ENCODE results near the gene PLXDC2.
"Not testable (repeated sequence)": the region's sequence is repeated elsewhere in the genome, so short reads cannot be mapped to it uniquely, and the experiment has no call there.

PLXDC2 gene

DNA sequence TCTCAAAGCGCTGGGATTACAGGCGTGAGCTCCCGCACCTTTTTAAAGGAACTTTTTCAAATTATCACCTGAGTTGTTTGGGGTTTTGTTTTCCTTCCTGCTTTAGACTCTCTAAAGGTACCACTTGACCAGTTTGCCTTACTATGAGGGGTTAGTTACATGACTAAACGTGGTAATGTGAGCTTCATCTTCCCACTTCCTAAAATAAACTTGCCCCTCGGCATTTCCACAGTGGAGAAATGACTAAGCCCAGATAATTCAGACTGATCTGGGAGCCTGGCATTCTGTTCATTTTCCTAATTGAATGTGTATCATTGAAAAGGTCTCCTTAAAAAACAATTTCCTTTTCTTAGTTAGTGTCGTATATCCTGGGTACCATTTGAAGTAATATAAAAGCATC, 163.4 kb downstream of the PLXDC2 start:
- DNase-seq (ENCODE audit: low read depth) = no peak

GRCh38 chr10:19983880-19984565, 167.8 kb downstream of the PLXDC2 start:
- no peak for DNase-seq (ENCODE audit: low read depth)

- no peak for DNase-seq (ENCODE audit: low read depth)
These were observed 169.5 kb downstream of the PLXDC2 start for GRCh38 chr10:19985745-19986144.

DNA sequence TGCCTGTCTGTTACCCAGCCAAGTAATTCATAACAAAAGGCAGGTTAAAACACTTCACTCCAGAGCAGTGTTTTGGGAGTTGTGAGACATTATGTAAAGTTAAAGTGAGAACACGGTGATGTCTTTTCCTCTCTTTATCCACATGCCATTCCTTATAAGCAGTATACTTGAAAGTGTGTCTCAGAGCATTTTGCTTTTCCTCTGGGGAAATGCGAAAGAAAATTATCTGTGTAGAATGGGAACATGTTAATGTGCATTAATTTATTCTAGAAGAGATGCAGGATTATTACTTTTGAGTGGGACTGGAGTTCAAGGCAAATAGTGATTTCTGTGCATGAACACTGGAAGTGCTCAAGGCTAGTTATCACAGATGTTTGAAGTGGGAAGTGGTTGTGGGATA, 170.4 kb downstream of the PLXDC2 start:
- DNase-seq (ENCODE audit: low read depth) = no peak

DNA sequence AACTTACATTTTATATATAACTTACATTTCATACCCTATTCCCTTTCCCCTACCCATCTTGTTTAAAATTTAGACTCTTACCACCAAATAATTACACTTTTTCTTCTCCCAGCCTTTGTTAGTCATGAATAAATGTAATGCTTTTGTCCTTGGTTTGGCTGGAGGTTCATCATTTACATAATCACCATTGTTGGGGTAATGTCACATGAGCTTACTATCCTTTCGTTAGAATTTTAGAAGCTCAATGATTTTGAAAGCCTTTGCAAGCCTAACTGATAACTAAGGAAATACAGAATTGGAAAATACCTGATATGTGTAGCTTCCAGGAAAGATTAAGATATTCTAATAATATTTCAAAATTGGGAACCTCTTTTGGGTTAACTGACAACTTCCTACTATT, 171.7 kb downstream of the PLXDC2 start:
- no peak for DNase-seq (ENCODE audit: low read depth)

DNA sequence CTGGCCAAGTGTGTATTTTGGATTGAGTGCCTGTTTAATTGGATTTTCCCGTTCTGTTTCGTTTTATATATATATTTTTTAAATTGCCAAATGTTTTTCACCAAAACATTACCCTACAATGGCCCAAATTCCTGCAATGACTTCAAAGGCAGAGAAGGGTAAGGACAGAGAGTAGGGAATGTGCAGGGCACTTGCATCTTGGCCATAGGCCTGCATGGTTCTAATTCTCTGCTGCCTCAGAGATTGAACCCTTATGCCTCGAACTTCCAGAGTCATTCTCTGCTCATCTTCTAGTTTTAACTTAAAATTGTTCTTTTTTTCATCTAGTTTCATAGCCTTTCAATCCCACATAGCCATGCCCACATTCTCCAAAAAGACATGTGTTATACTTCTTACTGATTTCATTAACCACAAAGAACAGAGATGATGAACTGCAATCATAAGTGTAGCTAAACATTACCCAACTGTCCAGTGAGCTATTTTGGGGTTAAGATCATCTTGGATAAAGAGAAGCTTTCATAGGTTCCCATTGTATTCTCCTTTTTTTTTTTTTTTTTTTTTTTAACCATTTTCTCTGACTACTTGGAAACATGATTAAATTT, 177.6 kb downstream of the PLXDC2 start:
- DNase-seq (ENCODE audit: low read depth) = no peak

DNA sequence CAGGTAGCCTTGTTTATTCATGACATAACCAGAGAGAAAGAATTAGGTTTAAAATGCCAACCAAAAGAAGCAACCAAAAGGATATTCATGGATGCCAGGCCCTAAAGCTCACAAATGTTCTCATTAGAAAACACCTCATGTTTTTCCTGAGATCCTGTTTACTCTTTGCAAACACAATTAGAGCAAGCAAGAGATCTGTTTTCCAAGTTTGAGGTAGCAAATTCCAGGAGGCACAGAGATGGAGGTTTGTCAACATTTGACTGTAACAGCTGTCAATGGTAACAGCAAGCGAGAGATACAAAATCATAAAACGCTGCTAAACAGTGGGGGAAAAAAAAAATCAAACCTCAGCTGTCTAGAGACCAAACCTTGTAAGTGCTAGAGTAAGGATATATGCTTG, 182.2 kb downstream of the PLXDC2 start:
- DNase-seq (ENCODE audit: low read depth) = no peak

DNA sequence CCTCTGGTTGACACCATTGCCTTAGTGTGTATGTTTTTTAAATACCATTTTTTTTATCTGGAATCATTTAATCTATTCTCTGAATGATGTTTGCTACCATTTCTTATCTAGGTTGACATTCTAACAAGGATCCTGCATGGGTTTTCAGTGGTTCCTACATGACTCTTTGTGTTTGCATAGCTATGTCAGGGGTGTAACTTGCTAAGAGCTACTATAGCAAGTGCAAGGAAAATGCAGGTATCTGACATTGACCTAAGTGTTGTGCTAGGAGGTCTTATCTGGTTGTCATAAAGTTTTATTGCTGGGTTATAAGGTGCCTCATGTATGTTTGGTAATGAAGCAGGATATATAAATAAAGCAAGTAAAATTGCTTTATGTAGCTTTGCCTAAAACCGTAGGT, 183.2 kb downstream of the PLXDC2 start:
- no peak for DNase-seq (ENCODE audit: low read depth)

DNA sequence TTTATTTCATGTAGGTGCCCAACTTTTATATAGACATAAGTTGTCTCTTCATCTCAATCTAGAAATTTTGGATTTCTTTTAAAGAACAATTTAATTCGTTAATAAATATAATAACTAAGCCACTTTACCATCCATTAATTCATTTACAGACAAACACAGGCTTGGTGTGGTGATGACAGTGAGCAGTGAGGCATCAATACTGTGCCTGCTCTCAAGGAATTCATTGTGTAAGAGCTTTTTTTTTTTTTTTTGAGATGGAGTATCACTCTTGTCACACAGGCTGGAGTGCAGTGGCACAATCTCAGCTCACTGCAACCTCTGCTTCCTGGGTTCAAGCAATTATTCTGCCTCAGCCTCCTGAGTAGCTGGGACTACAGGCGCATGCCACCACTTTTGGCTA, 185.8 kb downstream of the PLXDC2 start:
- not testable (repeated sequence) for DNase-seq (ENCODE audit: low read depth)

- no peak for DNase-seq (ENCODE audit: low read depth)
These were observed 186.4 kb downstream of the PLXDC2 start for GRCh38 chr10:20002657-20003056.

- no peak for DNase-seq (ENCODE audit: low read depth)
These were observed 187.9 kb downstream of the PLXDC2 start for GRCh38 chr10:20004087-20004523.

- DNase-seq (ENCODE audit: low read depth) = no peak
These were observed 189.4 kb downstream of the PLXDC2 start for GRCh38 chr10:20005638-20006037.

DNA sequence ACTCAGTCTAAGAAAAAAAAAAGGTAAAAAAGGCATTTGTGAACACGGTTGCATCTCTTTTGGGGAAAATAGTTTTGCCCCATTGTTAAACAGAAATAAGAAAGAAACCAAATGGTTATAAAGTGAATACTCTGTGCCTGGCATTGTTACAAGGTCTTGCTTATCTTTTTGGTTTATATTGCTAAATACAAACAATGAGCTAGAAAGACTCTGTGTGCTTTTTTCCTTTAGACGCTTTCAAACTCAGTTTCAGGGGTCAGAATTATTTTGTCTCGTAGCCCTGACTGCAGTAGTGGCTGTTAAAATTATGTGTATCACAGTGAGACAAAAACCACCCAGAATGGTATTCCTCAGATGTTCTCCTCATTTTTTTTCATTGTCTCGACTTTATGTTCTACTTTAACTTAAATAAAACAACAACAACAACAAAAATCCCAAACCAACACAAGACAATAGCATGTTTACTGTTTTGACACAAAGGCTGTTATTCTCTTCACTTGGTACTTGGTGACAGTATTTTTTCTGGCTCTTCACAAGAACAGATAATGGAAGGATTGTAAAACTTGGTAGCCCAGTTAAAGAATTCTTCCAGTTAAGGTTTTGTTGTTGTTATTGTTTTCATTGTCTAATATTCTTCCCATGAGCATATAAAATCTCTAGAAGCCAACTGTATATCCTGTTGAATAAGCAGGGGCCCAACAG, 190.1 kb downstream of the PLXDC2 start:
- DNase-seq (ENCODE audit: low read depth) = no peak

GRCh38 chr10:20007426-20007825, 191.2 kb downstream of the PLXDC2 start:
- DNase-seq (ENCODE audit: low read depth) = no peak

- DNase-seq (ENCODE audit: low read depth) = no peak
These were observed 197.9 kb downstream of the PLXDC2 start for GRCh38 chr10:20013991-20014750.

- no peak for DNase-seq (ENCODE audit: low read depth)
These were observed 201.7 kb downstream of the PLXDC2 start for GRCh38 chr10:20017961-20018360.

- DNase-seq (ENCODE audit: low read depth) = no peak
These were observed 204.4 kb downstream of the PLXDC2 start for GRCh38 chr10:20020677-20021076.

DNA sequence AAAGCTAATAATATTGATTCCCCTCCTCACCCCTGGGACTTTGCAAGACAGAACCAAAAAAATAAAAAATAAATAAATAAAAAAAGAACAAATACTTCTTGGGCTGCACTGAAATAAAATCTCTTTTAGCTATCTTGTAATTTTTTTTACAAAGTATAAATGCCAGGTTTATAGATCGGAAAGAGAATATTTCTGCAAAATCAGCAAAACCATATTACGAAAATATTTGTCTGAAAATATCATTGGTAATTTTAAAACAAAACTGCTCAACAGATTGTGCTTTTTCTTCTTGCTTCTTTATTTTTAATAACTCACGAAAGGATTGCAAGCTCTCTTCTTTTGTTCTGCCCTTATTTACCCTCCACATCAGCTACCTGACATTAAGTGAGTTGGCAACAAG, 213.3 kb downstream of the PLXDC2 start:
- DNase-seq (ENCODE audit: low read depth) = no peak

DNA sequence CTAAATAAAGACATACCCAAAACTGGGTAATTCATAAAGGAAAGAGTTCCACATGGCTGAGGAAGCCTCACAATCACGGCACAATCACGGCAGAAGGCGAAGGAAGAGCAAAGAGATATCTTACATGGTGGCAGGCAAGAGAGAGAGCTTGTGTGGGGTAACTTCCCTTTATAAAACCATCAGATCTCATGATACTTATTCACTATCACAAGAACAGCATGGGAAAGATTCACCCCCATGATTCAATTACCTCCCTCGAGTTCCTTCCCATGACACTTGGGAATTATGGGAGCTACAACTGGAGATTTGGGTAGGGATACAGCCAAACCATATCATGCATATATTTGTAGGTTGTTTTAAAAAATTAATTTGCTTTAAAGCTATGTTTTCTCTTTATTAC, 217.2 kb downstream of the PLXDC2 start:
- no peak for DNase-seq (ENCODE audit: low read depth)

- DNase-seq (ENCODE audit: low read depth) = no peak
These were observed 218.5 kb downstream of the PLXDC2 start for GRCh38 chr10:20034732-20035131.

DNA sequence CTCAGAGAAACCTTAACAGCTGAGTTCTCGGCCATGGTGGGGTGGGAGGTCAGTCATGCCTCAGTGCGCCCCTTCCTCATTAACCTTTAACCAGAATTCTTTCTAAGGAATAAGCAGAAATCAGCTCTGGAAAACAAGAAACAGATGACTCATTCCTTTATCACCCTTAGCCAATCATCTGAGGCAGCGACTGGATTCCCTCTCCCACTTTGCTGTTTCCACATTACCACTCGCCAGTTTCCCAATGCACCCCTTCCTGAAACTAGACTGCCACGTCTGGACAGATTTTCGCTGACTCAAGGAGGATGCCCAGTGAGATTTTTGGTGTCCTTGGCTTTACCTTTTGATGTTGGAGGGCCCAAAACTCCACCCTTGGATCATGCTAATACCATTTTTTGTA, 223.8 kb downstream of the PLXDC2 start:
- DNase-seq (ENCODE audit: low read depth) = no peak

GRCh38 chr10:20041931-20042330, 225.7 kb downstream of the PLXDC2 start:
- no peak for DNase-seq (ENCODE audit: low read depth)

- DNase-seq (ENCODE audit: low read depth) = not testable (repeated sequence)
These were observed 228.9 kb downstream of the PLXDC2 start for GRCh38 chr10:20045100-20045499.
